Kidney epithelial cell (primary cell): Measurements from ENCODE around the gene LPGAT1. TPM values are rescaled to one million over a fixed set of nuclear protein-coding genes. Genes with fewer than 3 reads are reported as not detected.

ENCODE experiments used
- DNase-seq: peaks from one replicate; pipeline ENCODE4 v3.0.0-alpha.2; 2010; ENCODE audit warnings: low read depth
- H3K27me3 ChIP-seq: 2 replicates; pipeline ENCODE4 v1.6.0; 2011; ENCODE audit warnings: low read length; ENCODE audit not compliant: control insufficient read depth, insufficient read depth
- H3K36me3 ChIP-seq: 2 replicates; pipeline ENCODE4 v1.5.1; 2011; ENCODE audit warnings: low read length; ENCODE audit not compliant: control insufficient read depth, insufficient read depth
- H3K4me3 ChIP-seq: 2 replicates; pipeline ENCODE4 v1.5.1; 2011; ENCODE audit warnings: low read depth, mild to moderate bottlenecking, control low read depth, low read length
- CTCF ChIP-seq: IDR thresholded peaks from 2 replicates; pipeline ENCODE4 v1.5.1; 2011; ENCODE audit warnings: mild to moderate bottlenecking, moderate library complexity, low read length, control low read depth, inconsistent platforms; ENCODE audit not compliant: insufficient read depth, poor library complexity, severe bottlenecking
- total RNA-seq: library from RNA; depleted of rRNA; stranded (reverse); fragments of >200 nt; gene quantifications from 2 replicates; pipeline ENCODE4 v1.2.3, GENCODE V29; 2015

LPGAT1 gene
- total RNA-seq, 1 donor from 2014 or later: 51.9 TPM

DNA sequence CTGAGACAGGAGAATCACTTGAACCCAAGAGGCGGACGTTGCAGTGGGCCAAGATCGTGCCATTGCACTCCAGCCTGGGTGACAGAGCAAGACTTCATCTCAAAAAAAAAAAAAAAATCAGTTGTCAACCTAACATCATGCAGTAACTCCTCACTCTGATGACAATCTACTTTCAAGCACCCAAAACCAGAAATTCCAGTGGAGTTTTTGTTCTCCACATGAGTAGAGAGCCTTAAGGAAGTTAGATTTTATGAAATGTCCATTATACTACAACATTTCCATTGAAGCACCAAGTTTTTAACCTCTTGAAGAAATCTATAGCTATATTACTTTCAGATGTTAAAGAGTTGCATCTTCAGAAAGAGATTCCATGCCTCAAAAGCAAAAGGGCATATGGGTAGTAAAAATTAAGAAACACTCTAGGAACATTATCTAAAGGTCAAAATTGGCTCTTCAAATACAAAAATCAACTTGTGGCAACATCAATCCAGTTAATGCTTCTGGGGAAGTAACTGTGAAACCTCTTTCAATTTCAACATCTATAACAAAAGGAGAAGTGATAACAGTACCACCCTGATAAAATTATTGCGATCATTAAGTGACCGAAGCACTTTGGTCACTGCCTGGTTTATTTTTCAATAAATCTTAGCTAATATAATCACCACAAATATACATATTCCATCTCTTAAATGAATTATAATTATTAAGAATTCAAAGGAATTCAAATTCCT is 7.7 kb downstream of the LPGAT1 start:
- H3K4me3 ChIP-seq: no peak overlapping the region
- TF ChIP-seq CTCF: no peak
- no peaks in the 10 kb centered on the region for H3K27me3 ChIP-seq
- DNase-seq: no peak
- H3K36me3 ChIP-seq: no peaks in the 10 kb centered on the region

DNA sequence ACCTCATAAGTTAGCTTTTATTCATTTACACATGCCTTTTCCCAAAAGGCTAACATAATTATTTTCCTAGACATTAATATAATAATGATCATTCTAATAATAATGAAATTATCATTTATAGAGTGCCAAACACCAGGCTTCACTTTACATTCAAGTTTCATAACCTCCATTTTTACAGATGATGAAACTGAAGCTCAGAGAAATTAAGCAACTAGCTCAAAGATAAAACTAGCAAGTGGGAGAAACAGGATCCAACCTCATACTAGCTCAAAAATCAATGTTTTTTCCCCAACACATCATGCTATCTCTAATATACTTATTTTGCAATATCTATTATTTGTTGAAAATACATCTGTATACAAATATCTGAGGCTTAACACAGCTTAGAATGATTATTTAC is 14.0 kb downstream of the LPGAT1 start:
- no peak for DNase-seq
- no peak for TF ChIP-seq CTCF
- Histone ChIP-seq H3K4me3 (no peak overlapping the region), H3K27me3 (no peaks in the 10 kb centered on the region), H3K36me3 (no peaks in the 10 kb centered on the region)

DNA sequence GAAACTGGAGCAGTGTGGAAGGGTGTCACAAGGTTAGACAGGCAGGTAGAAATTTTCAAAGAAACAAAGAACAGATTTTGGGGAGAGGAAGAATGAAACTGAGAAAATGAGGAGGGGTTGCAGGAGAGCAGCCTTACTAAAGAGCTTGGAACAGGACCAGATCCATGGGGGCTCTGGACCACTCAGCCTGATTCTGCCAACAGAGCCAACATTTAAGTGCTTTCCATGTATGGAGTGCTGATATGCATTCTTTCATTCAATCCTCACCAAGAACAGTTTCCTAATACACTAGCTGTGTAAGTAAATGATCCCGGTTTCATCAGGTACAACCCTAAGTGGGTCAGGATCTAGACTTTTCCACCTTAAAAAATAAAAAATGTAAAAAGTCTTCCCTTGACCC is 16.2 kb downstream of the LPGAT1 start:
- DNase-seq: no peak
- Histone ChIP-seq H3K4me3 (no peak overlapping the region), H3K36me3 (no peaks in the 10 kb centered on the region), H3K27me3 (no peaks in the 10 kb centered on the region)
- no peak for TF ChIP-seq CTCF

- Histone ChIP-seq H3K36me3 (no peaks in the 10 kb centered on the region), H3K4me3 (no peak overlapping the region), H3K27me3 (no peaks in the 10 kb centered on the region)
- DNase-seq: no peak
- TF ChIP-seq CTCF: no peak
Measured at GRCh38 chr1:211813590-211813989, 17.0 kb downstream of the LPGAT1 start.

DNA sequence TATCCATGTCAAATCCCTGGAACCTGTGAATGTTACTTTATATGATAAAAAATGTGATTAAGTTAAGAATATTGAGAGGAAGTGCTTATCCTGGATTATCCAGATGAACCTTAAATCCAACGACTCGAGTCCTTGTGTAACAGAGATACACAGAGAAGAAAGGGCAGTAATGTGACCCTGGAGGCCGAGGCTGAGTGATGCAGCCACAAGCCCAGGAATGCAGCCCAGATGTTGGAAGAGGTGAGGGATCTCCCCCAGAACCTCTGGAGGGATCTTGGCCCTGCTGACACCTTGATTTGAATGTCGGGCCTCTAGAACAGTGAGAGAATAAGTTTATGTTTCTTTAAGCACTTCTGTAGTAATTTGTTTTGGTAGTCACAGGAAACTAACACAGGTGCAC is 18.0 kb downstream of the LPGAT1 start:
- no peak overlapping the region for H3K4me3 ChIP-seq
- no peaks in the 10 kb centered on the region for H3K36me3 ChIP-seq
- no peak for TF ChIP-seq CTCF
- H3K27me3 ChIP-seq: no peaks in the 10 kb centered on the region
- no peak for DNase-seq

- no peaks in the 10 kb centered on the region for H3K27me3 ChIP-seq
- TF ChIP-seq CTCF: no peak
- DNase-seq: no peak
- no peaks in the 10 kb centered on the region for H3K36me3 ChIP-seq
- H3K4me3 ChIP-seq: no peak overlapping the region
Measured at GRCh38 chr1:211811848-211812247, 18.7 kb downstream of the LPGAT1 start.
